HG03025 (cell line): Measurements from ENCODE around the gene CTSC.
"Not testable (repeated sequence)": the region's sequence is repeated elsewhere in the genome, so short reads cannot be mapped to it uniquely, and the experiment has no call there.

ENCODE experiments used
- ATAC-seq: cut with Tn5 transposase; IDR thresholded peaks from one replicate; pipeline ENCODE4 v1.9.1; 2021; ENCODE audit warnings: mild to moderate bottlenecking, moderate library complexity; ENCODE audit not compliant: unreplicated experiment, low FRiP score

Gene CTSC

DNA sequence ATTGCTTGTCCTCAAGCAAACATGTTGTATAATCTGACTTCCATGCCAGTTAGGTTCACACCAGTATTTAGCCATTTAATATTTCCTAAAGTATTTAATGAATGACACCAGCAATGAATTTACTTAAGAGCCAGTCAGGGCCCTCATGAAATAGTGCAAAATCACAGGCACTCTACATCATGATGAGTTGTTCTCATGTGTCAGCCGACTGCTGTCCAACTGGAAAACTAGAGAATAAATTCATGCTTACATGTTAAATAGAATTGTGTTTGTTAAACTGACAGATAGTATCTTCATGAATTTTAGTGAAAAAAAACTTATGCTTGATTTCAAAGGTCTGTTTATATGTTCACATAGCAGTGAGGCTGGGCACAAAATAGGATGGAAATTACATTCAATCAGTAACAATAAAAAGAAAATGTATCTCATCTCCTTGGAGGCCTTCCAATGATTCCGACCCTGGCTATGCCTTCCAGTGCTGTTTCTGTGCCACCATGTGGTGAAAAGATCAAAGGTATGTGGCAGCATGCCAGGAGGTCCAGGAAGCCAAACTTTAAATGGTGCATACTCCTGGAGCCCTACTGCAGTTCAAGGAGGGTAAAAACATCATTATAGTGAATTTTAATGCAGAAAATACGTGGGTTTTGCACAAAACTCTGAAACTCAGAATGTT is 45.2 kb downstream of the CTSC start:
- no peak for ATAC-seq

DNA sequence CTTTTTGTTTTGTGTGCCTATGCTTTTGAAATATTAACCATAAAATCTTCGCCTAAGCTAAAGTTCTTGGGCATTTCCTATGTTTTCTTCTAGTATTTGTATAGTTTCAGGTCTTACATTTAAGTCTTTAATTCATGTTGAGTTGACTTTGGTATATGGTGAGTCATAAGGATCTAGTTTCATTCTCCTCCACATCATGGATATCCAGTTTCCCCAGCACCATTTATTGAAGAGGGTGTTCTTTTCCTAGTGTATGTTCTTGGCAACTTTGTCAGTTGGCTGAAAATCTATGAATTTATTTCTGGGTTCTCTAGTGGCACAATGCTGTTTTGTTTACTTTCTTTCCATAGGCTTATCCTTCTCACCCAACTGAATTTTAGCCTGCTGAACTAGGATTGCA is 49.0 kb downstream of the CTSC start:
- no peak for ATAC-seq

DNA sequence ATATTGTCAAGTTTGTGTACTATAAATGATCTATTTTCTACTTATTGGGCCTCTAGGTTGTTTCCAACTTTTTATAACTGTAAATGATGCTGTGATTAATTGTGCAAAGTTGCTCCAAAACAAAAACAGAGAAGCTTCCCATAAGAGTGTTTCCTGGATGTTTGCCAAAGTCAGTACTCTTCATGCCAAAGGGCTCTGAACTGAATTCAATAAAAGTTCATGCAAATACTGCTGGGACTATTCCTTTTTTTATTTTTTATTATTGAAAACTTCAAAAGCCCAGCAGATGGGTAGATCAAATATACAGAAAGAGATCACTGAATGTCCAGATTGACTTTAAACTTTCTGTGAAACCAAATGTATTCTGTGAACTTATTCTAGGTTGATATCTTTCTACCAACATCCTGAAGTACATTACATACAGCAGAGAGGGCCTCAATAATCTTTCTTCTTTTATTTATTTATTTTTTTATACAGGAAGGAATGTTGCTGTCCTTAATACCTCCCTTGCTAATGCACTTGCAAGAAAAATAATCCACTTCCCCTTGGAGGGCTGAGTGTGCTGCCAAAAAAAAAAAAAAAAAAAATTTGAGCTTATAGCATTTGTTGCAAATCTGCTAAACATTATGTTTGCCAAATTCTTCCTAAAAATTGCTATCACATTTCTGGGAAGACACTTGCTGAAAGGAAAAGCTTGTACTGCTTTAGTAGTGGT is 53.0 kb downstream of the CTSC start:
- ATAC-seq: no peak

DNA sequence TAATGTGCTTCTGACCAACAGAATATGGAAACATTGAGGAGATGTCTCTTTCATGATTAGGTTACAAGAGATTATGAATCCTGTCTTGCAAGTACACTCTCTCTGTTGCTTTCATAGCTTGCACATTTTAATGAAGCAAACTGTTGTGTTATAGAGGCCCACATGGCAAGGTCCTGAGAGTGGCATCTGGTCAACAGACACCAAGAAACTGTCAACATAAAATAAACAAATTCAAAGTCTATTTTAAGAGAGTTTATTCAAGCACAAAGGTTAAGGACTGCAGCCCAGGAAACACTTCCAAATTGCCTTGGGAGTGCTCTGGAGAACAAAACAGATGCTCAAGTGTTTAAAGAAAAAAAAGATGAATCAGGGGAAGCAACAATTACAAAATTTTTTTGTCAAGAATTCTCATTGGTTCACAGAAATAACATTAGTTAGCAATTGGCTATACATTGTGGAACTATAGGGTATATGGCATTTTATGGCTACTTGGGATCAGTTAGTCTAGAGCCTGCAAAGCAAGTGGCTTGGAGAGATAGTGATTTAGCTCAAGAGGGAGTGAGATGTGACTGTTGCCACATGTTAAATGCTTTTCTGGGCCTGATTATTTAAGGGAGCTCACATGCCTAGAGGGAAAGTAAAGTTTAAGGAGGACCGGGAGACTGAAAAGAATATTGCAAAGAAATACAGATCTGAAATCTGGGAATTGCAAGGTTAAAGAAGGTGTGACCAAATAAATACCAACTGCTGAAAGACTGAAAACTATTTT is 54.6 kb downstream of the CTSC start:
- ATAC-seq: no peak

DNA sequence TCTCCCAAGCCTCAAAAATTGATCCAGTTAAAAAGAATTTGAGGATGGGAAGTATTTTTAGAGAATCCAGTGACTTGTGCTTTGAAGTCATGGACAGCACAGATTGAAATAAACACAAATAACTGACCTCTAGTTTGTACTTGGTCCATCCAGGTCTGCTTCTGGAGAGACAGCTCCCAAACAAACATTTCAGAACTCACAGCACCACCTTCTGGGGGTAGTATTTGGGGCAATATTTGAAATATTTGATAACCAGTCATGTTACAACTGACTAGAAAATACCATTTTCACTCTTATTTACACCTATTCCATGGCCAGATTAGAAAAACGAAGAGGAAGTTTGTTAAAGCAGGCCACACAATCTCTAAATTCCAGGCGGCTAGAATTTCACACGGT is 56.2 kb downstream of the CTSC start:
- no peak for ATAC-seq

DNA sequence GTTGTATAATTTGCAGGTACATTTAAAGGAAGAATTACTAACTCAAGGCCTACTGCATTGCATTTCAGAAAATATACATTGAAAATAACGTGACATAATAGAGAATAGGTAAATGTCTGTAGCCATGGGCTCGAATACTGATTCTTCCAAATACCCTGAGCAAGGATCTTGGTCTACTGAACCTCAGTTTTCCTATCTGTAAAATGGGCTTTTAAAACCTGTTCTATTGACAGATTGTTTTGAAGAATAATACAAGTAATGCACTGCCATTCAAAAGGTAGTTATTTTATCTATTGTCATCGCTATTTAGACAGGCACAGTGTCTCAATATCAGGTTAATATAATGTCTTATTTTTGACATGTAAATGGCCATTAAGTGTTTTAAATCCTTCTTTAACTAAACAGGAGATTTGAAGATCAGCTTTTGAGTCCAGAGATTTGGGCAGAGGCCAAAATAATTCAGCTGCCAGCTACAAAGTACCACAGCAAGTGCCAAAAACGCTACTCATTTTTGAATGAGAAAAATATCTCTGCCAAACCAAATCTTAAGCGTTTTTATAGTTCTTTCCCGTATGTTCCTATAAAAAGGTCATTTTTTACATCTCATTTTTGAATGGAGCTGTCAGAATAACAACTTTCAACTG is 56.7 kb downstream of the CTSC start:
- ATAC-seq: no peak

DNA sequence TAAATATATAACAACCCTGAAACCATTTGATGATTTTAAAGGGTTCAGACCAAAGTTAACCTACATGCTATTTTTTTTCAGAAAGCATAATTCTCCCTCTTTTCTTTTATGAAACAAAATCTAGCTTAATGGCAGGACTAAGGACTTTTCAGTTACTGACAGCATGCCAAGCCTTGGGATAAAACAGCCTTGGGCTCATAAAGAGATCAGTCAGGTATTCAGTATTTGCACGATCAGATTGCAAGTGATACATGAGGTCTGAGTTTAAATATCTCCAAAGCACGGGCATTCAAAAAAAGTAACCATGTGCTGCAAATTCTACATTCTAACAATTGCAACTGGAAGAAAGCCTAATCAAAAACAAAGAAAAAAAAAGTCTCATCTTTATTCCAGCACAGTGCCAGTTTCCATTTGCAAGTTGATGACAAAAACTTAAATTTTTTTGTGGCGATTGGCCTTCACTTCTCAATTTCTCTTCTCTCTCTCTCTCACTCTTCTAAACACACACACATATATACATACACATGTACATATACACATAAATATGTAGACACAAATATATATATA is 60.1 kb downstream of the CTSC start:
- no peak for ATAC-seq

DNA sequence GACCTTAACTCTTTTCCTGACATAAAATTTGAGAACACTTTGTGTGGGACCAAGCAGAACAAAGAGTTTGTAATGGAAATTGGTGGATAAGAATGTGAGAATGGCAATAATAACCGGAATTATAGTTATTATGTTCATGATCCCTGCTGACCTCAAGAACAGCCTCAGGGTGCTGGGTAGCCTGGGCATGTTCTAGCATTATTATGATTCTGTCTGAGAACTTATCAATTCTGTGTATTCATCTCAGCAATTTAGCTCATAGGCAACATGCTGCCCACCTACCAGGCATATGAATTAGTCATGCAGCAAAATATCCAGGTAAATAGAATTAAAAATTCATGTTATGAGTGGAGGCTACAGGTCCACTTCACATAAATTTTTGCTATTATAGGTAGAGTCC is 61.9 kb downstream of the CTSC start:
- ATAC-seq: no peak

DNA sequence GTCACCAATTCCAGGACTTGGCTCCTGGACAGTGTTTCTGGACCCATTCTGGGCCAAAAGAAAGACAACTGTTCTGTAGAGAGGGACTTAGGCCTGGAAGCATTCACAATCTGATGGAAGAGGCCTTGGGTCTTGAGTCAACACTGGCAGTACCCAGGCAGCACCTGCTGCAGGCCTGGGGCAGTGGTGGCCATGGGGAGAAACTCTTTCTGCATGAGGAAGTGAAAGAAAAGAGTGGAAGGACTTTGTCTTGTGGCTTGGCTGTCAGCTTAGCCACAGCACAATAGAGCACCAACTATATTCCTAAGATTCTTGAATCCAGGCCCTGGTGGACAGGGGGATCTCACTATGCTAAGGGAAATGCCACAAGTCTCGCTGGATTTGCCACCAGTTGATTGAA is 70.6 kb downstream of the CTSC start:
- ATAC-seq: no peak

DNA sequence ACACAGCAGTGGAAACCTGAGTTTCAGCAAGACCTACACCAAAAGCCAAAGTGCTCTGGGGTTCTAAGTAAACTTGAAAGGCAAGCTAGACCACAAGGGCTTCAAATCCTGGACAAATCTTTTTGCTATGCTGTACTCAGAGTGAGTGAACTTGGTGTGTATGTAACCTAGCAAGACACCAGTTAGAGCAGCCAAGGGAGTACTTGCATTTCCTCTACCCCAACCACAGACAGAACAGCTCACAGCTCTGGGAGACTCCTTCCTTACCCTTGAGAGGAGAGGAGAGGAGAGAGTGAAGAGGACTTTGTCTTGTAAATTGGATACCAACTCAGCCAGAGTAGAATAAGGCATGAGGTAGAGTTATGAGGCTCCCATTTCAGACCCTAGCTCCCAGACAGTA is 71.4 kb downstream of the CTSC start:
- no peak for ATAC-seq

DNA sequence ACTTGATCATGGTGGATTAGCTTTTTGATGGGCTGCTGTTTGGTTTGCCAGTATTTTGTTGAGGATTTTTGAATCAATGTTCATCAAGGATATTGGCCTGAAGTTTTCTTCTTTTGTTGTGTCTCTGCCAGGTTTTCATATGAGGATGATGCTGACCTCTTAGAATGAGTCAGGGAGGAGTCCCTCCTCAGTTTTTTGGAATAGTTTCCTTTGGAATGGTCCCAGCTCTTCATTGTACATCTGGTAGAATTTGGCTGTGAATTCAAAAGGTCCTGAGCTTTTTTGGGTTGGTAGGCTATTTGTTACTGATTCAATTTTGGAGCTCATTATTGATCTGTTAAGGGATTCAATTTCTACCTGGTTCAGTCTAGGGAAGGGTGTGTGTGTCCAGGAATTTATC is 78.1 kb downstream of the CTSC start:
- ATAC-seq: no peak

DNA sequence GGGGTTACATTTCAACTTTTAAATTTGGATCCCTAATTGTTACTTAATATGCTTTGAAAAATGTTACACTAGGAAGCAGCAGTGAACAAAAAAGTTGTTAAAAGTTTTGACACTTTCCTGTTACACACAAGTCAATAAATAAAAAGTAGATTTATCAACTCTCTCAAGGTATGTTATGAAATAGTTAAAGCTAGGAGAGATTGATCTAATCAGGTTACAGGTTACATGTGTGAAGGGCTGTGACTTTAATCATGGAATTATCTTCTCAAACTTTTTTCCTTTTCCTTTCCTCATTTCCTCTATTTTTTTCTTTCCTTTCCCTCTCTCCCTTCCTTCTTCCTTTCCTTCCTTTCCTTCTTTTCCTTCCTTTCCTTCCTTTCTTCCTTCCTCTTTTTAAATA is 85.3 kb downstream of the CTSC start:
- ATAC-seq: no peak

DNA sequence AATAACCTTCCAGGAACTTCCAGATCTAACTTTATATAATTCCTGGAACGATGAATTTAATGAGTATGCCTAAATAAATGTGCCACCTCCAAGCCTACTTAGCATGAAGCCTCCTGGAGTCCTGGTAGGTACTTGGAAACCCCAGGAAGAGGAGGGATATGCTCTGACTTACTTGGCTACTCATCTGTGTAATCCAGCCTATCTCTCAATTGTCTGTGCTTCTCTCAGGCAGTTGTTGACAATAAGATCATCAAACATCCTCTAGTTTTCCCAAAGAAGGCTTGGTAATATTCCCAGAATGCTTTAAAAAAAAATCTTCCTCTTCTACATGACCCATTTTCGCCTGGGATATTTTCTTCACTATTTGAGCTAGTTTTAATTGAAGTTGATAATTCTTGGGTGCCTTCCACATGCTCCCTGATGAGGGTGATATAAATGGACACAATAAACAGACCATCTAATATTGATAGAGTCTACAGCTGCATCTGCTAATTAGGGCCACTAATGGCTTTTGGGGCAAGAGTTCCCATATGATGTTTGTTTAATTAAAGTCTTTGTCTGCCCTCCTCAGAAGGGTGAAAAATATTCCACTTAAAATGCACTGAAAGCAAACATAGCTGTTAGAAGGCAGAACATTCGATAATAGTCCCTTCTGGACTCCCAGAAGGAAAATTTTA is 86.8 kb downstream of the CTSC start:
- no peak for ATAC-seq

DNA sequence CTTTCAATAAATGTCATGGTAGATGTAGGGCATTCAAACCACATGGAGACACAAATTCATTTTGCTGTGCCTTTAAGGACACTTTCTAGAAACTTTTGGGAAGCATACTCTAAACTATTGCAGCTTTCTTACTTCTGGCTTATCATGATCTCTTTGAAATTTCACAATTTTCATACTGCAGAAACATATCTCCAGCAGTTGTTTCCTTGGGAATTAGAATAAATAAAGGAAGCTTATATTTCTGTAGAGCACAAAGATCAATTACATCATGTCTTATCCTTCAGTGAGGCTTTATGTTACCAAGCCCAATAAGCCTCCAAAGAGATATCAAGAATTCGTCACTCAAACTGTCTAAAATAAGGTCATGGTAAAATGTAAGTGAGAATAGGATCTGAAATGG is 87.8 kb downstream of the CTSC start:
- no peak for ATAC-seq

DNA sequence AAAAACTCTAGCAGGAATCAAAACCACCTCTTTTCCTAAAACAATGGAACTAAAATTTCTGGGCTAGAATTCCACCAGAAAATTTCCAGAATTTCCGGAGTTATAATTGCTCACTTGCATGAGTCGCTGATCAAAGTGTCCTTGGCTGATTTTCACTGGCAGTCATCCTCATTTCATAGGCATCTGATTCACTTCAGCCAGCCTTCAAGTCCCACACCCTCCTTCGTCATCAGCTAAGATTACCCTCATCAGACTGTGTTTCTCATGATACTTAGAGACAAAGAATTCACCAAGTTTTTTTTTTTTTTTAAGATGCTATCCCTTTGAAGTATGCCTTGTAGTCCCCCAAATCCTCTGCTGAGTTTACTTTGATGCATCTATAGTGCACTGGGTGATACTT is 90.8 kb downstream of the CTSC start:
- no peak for ATAC-seq

DNA sequence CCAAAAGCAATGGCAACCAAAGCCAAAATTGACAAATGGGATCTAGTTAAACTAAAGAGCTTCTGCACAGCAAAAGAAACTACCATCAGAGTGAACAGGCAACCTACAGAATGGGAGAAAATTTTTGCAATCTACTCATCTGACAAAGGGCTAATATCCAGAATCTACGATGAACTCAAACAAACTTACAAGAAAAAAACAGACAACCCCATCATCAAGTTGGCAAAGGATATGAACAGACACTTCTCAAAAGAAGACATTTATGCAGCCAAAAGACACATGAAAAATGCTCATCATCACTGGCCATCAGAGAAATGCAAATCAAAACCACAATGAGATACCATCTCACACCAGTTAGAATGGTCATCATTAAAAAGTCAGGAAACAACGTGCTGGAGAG is 92.0 kb downstream of the CTSC start:
- not testable (repeated sequence) for ATAC-seq
